WTC11 (cell line): ENCODE measurements around the gene CNTN5. TPM values are rescaled to one million over a fixed set of nuclear protein-coding genes. Genes with fewer than 3 reads are reported as not detected.

Source experiments
- ATAC-seq: fragments of 200-7000 bp; cut with Tn5 transposase; 2 replicates; pipeline ENCODE4 v1.10.0; 2021; ENCODE audit warnings: mild to moderate bottlenecking, moderate library complexity
- CTCF ChIA-PET: fragments of 300-600 bp; sonication (Branson Sonifier 250); formaldehyde crosslinking; loops from one replicate; lab custom pipeline; 2021; ENCODE audit warnings: antibody characterized with exemption; lab: Charles Lee
- POLR2A ChIA-PET: fragments of 350-600 bp; sonication (Branson Sonifier 250); formaldehyde crosslinking; loops from one replicate; lab custom pipeline; 2021; ENCODE audit warnings: antibody characterized with exemption; lab: Charles Lee
- DNase-seq: peaks from one replicate; pipeline ENCODE4 v3.0.0; 2021; ENCODE audit warnings: low spot score
- H3K27ac Mint-ChIP-seq: 2 replicates; pipeline ENCODE4 v1.8.0; 2021; ENCODE audit warnings: mixed read lengths
- H3K27me3 Mint-ChIP-seq: 2 replicates; pipeline ENCODE4 v1.8.0; 2021; ENCODE audit warnings: low read depth, mild to moderate bottlenecking, moderate library complexity, mixed read lengths
- H3K36me3 Mint-ChIP-seq: 2 replicates; pipeline ENCODE4 v1.8.0; 2021; ENCODE audit warnings: mixed read lengths
- H3K4me1 Mint-ChIP-seq: 2 replicates; pipeline ENCODE4 v1.8.0; 2022; ENCODE audit warnings: mixed read lengths
- H3K4me3 Mint-ChIP-seq: 2 replicates; pipeline ENCODE4 v1.8.0; 2021; ENCODE audit warnings: mild to moderate bottlenecking, moderate library complexity, mixed read lengths
- H3K9me3 Mint-ChIP-seq: 2 replicates; pipeline ENCODE4 v1.8.0; 2021; ENCODE audit warnings: mixed read lengths
- CREM ChIP-seq: sonication (generic); formaldehyde crosslinking; IDR thresholded peaks from 2 replicates; pipeline ENCODE4 v1.8.1; 2022; ENCODE audit warnings: mild to moderate bottlenecking, missing genetic modification reagents, moderate library complexity
- EMX1 ChIP-seq: fragments of 250-450 bp; sonication (Bioruptor Pico); IDR thresholded peaks from 2 replicates; pipeline ENCODE4 v1.8.0; 2021; ENCODE audit warnings: mild to moderate bottlenecking
- GABPB1 ChIP-seq: sonication (generic); formaldehyde crosslinking; IDR thresholded peaks from 2 replicates; pipeline ENCODE4 v1.8.1; 2023; ENCODE audit warnings: mild to moderate bottlenecking, missing genetic modification reagents
- HMGA2 ChIP-seq: fragments of 250-450 bp; sonication (Bioruptor Pico); IDR thresholded peaks from 2 replicates; pipeline ENCODE4 v1.4.0; 2021; ENCODE audit warnings: mild to moderate bottlenecking, moderate library complexity
- MXD4 ChIP-seq: fragments of 250-450 bp; sonication (Bioruptor Pico); IDR thresholded peaks from 2 replicates; pipeline ENCODE4 v1.8.0; 2021; ENCODE audit warnings: mild to moderate bottlenecking, moderate library complexity, borderline replicate concordance
- MYBL2 ChIP-seq: sonication (generic); formaldehyde crosslinking; IDR thresholded peaks from 2 replicates; pipeline ENCODE4 v1.8.1; 2023; ENCODE audit warnings: mild to moderate bottlenecking, moderate library complexity, missing genetic modification reagents
- NR2C2 ChIP-seq: sonication (generic); formaldehyde crosslinking; IDR thresholded peaks from 2 replicates; pipeline ENCODE4 v1.8.0; 2022; ENCODE audit warnings: mild to moderate bottlenecking, missing genetic modification reagents
- ZNF219 ChIP-seq: sonication (generic); formaldehyde crosslinking; IDR thresholded peaks from 2 replicates; pipeline ENCODE4 v1.8.0; 2023; ENCODE audit warnings: missing genetic modification reagents, mild to moderate bottlenecking, borderline replicate concordance
- ZNF263 ChIP-seq: sonication (generic); formaldehyde crosslinking; IDR thresholded peaks from 2 replicates; pipeline ENCODE4 v1.8.1; 2022; ENCODE audit warnings: low read depth, mild to moderate bottlenecking, moderate library complexity, missing genetic modification reagents
- total RNA-seq: library from RNA; stranded (reverse); gene quantifications from 3 replicates; pipeline ENCODE4 v1.2.3, GENCODE V29; 2021
- TF ChIP-seq, protein P1 (sequence below): sonication (generic); formaldehyde crosslinking; IDR thresholded peaks from 2 replicates; pipeline ENCODE4 v1.8.1; 2023; ENCODE audit warnings: mild to moderate bottlenecking, missing genetic modification reagents, borderline replicate concordance
- TF ChIP-seq, protein P2 (sequence below): sonication (generic); formaldehyde crosslinking; conservative IDR thresholded peaks from 2 replicates; pipeline ENCODE4 v1.8.1; 2023; ENCODE audit warnings: mild to moderate bottlenecking, low read depth, missing genetic modification reagents, moderate library complexity
- TF ChIP-seq, protein P3 (sequence below): sonication (generic); formaldehyde crosslinking; IDR thresholded peaks from 2 replicates; pipeline ENCODE4 v1.8.0; 2023; ENCODE audit warnings: mild to moderate bottlenecking, missing genetic modification reagents
- TF ChIP-seq, protein P4 (sequence below): sonication (generic); formaldehyde crosslinking; IDR thresholded peaks from 2 replicates; pipeline ENCODE4 v1.8.1; 2023; ENCODE audit warnings: mild to moderate bottlenecking, missing genetic modification reagents
- TF ChIP-seq, protein P5 (sequence below): fragments of 250-450 bp; sonication (Bioruptor Pico); IDR thresholded peaks from 2 replicates; pipeline ENCODE4 v1.9.0; 2021; ENCODE audit warnings: mild to moderate bottlenecking
- TF ChIP-seq, protein P6 (sequence below): sonication (generic); formaldehyde crosslinking; IDR thresholded peaks from 2 replicates; pipeline ENCODE4 v1.8.0; 2023; ENCODE audit warnings: missing genetic modification reagents, mild to moderate bottlenecking, borderline replicate concordance
- TF ChIP-seq, protein P7 (sequence below): fragments of 250-450 bp; sonication (Bioruptor Pico); IDR thresholded peaks from 2 replicates; pipeline ENCODE4 v2.1.2; 2022; ENCODE audit warnings: mild to moderate bottlenecking, moderate library complexity

Gene CNTN5
- total RNA-seq, 1 experiment from 2014 or later = 0.07 TPM

DNA sequence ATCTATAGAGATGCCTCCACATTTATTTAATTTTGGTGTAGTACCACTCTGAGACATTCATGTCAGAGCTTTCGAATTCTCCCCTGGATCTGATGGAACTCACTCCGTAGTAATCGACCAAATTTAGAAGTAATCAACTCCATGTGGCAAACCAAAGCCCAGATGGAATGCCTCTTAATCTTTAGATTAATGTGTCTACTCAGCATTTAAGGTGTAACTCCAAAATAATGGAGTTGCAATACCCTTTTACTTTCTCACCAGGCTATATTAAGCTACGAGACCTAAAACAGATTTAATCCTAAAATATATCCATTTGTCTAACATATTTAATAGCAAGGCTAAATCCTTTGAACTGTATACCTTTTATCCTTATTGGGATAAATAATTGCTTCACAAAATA, 473.3 kb downstream of the CNTN5 start (continued):
- TF ChIP-seq, protein P1, sequence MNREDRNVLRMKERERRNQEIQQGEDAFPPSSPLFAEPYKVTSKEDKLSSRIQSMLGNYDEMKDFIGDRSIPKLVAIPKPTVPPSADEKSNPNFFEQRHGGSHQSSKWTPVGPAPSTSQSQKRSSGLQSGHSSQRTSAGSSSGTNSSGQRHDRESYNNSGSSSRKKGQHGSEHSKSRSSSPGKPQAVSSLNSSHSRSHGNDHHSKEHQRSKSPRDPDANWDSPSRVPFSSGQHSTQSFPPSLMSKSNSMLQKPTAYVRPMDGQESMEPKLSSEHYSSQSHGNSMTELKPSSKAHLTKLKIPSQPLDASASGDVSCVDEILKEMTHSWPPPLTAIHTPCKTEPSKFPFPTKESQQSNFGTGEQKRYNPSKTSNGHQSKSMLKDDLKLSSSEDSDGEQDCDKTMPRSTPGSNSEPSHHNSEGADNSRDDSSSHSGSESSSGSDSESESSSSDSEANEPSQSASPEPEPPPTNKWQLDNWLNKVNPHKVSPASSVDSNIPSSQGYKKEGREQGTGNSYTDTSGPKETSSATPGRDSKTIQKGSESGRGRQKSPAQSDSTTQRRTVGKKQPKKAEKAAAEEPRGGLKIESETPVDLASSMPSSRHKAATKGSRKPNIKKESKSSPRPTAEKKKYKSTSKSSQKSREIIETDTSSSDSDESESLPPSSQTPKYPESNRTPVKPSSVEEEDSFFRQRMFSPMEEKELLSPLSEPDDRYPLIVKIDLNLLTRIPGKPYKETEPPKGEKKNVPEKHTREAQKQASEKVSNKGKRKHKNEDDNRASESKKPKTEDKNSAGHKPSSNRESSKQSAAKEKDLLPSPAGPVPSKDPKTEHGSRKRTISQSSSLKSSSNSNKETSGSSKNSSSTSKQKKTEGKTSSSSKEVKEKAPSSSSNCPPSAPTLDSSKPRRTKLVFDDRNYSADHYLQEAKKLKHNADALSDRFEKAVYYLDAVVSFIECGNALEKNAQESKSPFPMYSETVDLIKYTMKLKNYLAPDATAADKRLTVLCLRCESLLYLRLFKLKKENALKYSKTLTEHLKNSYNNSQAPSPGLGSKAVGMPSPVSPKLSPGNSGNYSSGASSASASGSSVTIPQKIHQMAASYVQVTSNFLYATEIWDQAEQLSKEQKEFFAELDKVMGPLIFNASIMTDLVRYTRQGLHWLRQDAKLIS = no peak
- TF ChIP-seq NR2C2 (CRISPR knock-in tag) (no peak), ZNF219 (CRISPR knock-in tag) (no peak), CREM (no peak)
- TF ChIP-seq, protein P2, sequence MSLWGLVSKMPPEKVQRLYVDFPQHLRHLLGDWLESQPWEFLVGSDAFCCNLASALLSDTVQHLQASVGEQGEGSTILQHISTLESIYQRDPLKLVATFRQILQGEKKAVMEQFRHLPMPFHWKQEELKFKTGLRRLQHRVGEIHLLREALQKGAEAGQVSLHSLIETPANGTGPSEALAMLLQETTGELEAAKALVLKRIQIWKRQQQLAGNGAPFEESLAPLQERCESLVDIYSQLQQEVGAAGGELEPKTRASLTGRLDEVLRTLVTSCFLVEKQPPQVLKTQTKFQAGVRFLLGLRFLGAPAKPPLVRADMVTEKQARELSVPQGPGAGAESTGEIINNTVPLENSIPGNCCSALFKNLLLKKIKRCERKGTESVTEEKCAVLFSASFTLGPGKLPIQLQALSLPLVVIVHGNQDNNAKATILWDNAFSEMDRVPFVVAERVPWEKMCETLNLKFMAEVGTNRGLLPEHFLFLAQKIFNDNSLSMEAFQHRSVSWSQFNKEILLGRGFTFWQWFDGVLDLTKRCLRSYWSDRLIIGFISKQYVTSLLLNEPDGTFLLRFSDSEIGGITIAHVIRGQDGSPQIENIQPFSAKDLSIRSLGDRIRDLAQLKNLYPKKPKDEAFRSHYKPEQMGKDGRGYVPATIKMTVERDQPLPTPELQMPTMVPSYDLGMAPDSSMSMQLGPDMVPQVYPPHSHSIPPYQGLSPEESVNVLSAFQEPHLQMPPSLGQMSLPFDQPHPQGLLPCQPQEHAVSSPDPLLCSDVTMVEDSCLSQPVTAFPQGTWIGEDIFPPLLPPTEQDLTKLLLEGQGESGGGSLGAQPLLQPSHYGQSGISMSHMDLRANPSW (CRISPR knock-in tag) = no peak

DNA sequence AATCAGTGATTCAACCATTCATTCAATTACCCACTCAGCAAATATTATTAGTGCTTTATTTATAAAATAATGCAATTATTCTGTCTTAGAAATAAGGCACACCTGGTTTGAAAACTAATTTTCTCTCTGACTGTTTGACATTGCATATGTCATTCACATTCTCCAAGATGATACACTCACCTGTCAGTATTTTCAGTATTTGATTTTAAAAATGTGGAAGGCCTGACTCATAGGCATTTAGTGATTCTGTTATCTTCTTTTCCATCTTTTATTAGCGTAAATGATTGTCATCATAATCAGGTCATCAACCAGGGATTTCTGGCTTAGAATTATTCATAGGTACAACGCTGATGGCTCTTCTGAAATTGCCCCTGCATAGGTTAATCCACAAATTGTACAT, 480.9 kb downstream of the CNTN5 start:
- POLR2A ChIA-PET = no interaction called here
- no peak overlapping the region for H3K27ac Mint-ChIP-seq
- peaks cover 14% of the 10 kb centered on the region for H3K4me1 Mint-ChIP-seq
- CTCF ChIA-PET = no interaction called here
- H3K9me3 Mint-ChIP-seq = no peaks in the 10 kb centered on the region
- H3K27me3 Mint-ChIP-seq = no peaks in the 10 kb centered on the region
- DNase-seq = no peak
- no peaks in the 10 kb centered on the region for H3K36me3 Mint-ChIP-seq
- no peak overlapping the region for H3K4me3 Mint-ChIP-seq
- no peak for ATAC-seq
- TF ChIP-seq EMX1 (CRISPR knock-in tag) = no peak
- TF ChIP-seq, protein P3, sequence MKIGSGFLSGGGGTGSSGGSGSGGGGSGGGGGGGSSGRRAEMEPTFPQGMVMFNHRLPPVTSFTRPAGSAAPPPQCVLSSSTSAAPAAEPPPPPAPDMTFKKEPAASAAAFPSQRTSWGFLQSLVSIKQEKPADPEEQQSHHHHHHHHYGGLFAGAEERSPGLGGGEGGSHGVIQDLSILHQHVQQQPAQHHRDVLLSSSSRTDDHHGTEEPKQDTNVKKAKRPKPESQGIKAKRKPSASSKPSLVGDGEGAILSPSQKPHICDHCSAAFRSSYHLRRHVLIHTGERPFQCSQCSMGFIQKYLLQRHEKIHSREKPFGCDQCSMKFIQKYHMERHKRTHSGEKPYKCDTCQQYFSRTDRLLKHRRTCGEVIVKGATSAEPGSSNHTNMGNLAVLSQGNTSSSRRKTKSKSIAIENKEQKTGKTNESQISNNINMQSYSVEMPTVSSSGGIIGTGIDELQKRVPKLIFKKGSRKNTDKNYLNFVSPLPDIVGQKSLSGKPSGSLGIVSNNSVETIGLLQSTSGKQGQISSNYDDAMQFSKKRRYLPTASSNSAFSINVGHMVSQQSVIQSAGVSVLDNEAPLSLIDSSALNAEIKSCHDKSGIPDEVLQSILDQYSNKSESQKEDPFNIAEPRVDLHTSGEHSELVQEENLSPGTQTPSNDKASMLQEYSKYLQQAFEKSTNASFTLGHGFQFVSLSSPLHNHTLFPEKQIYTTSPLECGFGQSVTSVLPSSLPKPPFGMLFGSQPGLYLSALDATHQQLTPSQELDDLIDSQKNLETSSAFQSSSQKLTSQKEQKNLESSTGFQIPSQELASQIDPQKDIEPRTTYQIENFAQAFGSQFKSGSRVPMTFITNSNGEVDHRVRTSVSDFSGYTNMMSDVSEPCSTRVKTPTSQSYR = no peak
- TF ChIP-seq, protein P4, sequence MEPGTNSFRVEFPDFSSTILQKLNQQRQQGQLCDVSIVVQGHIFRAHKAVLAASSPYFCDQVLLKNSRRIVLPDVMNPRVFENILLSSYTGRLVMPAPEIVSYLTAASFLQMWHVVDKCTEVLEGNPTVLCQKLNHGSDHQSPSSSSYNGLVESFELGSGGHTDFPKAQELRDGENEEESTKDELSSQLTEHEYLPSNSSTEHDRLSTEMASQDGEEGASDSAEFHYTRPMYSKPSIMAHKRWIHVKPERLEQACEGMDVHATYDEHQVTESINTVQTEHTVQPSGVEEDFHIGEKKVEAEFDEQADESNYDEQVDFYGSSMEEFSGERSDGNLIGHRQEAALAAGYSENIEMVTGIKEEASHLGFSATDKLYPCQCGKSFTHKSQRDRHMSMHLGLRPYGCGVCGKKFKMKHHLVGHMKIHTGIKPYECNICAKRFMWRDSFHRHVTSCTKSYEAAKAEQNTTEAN (CRISPR knock-in tag) = no peak
- TF ChIP-seq, protein P5, sequence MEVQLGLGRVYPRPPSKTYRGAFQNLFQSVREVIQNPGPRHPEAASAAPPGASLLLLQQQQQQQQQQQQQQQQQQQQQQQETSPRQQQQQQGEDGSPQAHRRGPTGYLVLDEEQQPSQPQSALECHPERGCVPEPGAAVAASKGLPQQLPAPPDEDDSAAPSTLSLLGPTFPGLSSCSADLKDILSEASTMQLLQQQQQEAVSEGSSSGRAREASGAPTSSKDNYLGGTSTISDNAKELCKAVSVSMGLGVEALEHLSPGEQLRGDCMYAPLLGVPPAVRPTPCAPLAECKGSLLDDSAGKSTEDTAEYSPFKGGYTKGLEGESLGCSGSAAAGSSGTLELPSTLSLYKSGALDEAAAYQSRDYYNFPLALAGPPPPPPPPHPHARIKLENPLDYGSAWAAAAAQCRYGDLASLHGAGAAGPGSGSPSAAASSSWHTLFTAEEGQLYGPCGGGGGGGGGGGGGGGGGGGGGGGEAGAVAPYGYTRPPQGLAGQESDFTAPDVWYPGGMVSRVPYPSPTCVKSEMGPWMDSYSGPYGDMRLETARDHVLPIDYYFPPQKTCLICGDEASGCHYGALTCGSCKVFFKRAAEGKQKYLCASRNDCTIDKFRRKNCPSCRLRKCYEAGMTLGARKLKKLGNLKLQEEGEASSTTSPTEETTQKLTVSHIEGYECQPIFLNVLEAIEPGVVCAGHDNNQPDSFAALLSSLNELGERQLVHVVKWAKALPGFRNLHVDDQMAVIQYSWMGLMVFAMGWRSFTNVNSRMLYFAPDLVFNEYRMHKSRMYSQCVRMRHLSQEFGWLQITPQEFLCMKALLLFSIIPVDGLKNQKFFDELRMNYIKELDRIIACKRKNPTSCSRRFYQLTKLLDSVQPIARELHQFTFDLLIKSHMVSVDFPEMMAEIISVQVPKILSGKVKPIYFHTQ = no peak
- TF ChIP-seq ZNF263 (CRISPR knock-in tag) = no peak
- TF ChIP-seq, protein P6, sequence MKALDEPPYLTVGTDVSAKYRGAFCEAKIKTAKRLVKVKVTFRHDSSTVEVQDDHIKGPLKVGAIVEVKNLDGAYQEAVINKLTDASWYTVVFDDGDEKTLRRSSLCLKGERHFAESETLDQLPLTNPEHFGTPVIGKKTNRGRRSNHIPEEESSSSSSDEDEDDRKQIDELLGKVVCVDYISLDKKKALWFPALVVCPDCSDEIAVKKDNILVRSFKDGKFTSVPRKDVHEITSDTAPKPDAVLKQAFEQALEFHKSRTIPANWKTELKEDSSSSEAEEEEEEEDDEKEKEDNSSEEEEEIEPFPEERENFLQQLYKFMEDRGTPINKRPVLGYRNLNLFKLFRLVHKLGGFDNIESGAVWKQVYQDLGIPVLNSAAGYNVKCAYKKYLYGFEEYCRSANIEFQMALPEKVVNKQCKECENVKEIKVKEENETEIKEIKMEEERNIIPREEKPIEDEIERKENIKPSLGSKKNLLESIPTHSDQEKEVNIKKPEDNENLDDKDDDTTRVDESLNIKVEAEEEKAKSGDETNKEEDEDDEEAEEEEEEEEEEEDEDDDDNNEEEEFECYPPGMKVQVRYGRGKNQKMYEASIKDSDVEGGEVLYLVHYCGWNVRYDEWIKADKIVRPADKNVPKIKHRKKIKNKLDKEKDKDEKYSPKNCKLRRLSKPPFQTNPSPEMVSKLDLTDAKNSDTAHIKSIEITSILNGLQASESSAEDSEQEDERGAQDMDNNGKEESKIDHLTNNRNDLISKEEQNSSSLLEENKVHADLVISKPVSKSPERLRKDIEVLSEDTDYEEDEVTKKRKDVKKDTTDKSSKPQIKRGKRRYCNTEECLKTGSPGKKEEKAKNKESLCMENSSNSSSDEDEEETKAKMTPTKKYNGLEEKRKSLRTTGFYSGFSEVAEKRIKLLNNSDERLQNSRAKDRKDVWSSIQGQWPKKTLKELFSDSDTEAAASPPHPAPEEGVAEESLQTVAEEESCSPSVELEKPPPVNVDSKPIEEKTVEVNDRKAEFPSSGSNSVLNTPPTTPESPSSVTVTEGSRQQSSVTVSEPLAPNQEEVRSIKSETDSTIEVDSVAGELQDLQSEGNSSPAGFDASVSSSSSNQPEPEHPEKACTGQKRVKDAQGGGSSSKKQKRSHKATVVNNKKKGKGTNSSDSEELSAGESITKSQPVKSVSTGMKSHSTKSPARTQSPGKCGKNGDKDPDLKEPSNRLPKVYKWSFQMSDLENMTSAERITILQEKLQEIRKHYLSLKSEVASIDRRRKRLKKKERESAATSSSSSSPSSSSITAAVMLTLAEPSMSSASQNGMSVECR (CRISPR knock-in tag) = no peak
- no peak for TF ChIP-seq HMGA2 (CRISPR knock-in tag)
- no peak for TF ChIP-seq MYBL2 (CRISPR knock-in tag)
- no peak for TF ChIP-seq GABPB1
- TF ChIP-seq MXD4 (CRISPR knock-in tag) = no peak
- TF ChIP-seq, protein P7, sequence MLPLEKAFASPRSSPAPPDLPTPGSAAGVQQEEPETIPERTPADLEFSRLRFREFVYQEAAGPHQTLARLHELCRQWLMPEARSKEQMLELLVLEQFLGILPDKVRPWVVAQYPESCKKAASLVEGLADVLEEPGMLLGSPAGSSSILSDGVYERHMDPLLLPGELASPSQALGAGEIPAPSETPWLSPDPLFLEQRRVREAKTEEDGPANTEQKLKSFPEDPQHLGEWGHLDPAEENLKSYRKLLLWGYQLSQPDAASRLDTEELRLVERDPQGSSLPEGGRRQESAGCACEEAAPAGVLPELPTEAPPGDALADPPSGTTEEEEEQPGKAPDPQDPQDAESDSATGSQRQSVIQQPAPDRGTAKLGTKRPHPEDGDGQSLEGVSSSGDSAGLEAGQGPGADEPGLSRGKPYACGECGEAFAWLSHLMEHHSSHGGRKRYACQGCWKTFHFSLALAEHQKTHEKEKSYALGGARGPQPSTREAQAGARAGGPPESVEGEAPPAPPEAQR (CRISPR knock-in tag) = no peak
